K562 (cell line): Measurements from ENCODE around the gene CD72. TPM values are rescaled to one million over a fixed set of nuclear protein-coding genes. Genes with fewer than 3 reads are reported as not detected.

Source experiments
- ATAC-seq: fragments of 200-7000 bp; cut with Tn5 transposase; 3 replicates; pipeline ENCODE4 v1.9.1; 2020; ENCODE audit warnings: moderate library complexity
- BruUV-seq: library from RNA; stranded (reverse); fragments of 400-500 nt; replicated peaks from 2 replicates; lab custom pipeline; 2021; lab: Mats Ljungman, UMichigan
- CTCF ChIA-PET: fragments of 300-600 bp; formaldehyde crosslinking; extraction: SDS; loops from one replicate; lab custom pipeline; 2021; ENCODE audit warnings: low intra/inter-chr PET ratio; lab: Yijun Ruan, JAX
- POLR2A ChIA-PET: fragments of 300-600, 350-650 bp; sonication (Branson Sonifier 250); formaldehyde crosslinking; extraction: SDS; loops from one replicate; lab custom pipeline; 2021; ENCODE audit warnings: antibody characterized with exemption, inconsistent platforms; lab: Yijun Ruan, JAX
- DNase-seq, 4 experiments: peaks; one replicate each; pipeline versions ENCODE4 v3.0.0 to v3.0.0-alpha.2; 2011 to 2018; ENCODE audit warnings: low spot score in 3 of 4, mixed read lengths in 3 of 4; ENCODE audit errors: extremely low read depth in 1 of 4
- FAIRE-seq: peaks from 2 replicates; lab custom pipeline; 2011; peaks lifted over from hg19 to GRCh38; lab: Jason Lieb, UNC
- H2AFZ ChIP-seq: 2 replicates; pipeline ENCODE4 v1.6.0; 2011; ENCODE audit warnings: low read depth, low read length, control low read depth, inconsistent platforms
- H3K27ac ChIP-seq: fragments of 200-600 bp; 3 replicates; pipeline ENCODE4 v1.8.0; 2011; ENCODE audit warnings: low read depth, mild to moderate bottlenecking, control low read depth, inconsistent platforms, low read length, moderate library complexity, mixed read lengths; ENCODE audit errors: extremely low read depth
- H3K27me3 ChIP-seq, 2 experiments: fragments of 300-600 bp in 1 of 2; 2 replicates in 1 of 2; 3 replicates in 1 of 2; pipeline versions ENCODE4 v1.6.0 to v1.8.0; 2011; ENCODE audit warnings: inconsistent platforms in 2 of 2, low read length in 2 of 2, mild to moderate bottlenecking in 1 of 2, mixed read lengths in 1 of 2, moderate library complexity in 1 of 2; ENCODE audit not compliant: control insufficient read depth in 2 of 2, insufficient read depth in 2 of 2
- H3K36me3 ChIP-seq: fragments of 300-600 bp; 3 replicates; pipeline ENCODE4 v1.8.0; 2011; ENCODE audit warnings: mild to moderate bottlenecking, low read length, inconsistent platforms; ENCODE audit not compliant: control insufficient read depth, insufficient read depth
- H3K4me1 ChIP-seq, 2 experiments: fragments of 200-600 bp in 1 of 2; replicated peaks in 1 of 2; 2 replicates in 1 of 2; 3 replicates in 1 of 2; pipeline versions ENCODE4 v1.5.1 to v1.8.0; 2011; ENCODE audit warnings: inconsistent platforms in 2 of 2, low read length in 2 of 2, mild to moderate bottlenecking in 1 of 2, mixed read lengths in 1 of 2, moderate library complexity in 1 of 2; ENCODE audit not compliant: control insufficient read depth in 2 of 2, insufficient read depth in 2 of 2
- H3K4me2 ChIP-seq: 2 replicates; pipeline ENCODE4 v1.6.1; 2011; ENCODE audit warnings: low read length, control low read depth, inconsistent platforms, mixed read lengths; ENCODE audit not compliant: insufficient read depth
- H3K4me3 ChIP-seq: fragments of 200-600 bp; sonication (generic), shearing (Covaris generic); 2 replicates; pipeline ENCODE4 v1.5.1; 2016; ENCODE audit warnings: control low read depth, inconsistent platforms
- H3K79me2 ChIP-seq: fragments of 200-600 bp; 3 replicates; pipeline ENCODE4 v1.8.0; 2011; ENCODE audit warnings: low read length, inconsistent platforms; ENCODE audit not compliant: control insufficient read depth, insufficient read depth
- H3K9ac ChIP-seq, 2 experiments: 2 replicates each; pipeline versions ENCODE4 v1.6.0 to v1.6.1; 2011; ENCODE audit warnings: low read depth in 2 of 2, low read length in 2 of 2, control low read depth in 1 of 2, inconsistent platforms in 1 of 2, mild to moderate bottlenecking in 1 of 2, mixed read lengths in 1 of 2; ENCODE audit not compliant: insufficient read depth in 1 of 2
- H3K9me1 ChIP-seq: one replicate; pipeline ENCODE4 v1.6.0; 2011; ENCODE audit warnings: inconsistent platforms, mild to moderate bottlenecking, low read length, moderate library complexity; ENCODE audit not compliant: control insufficient read depth, insufficient read depth
- H3K9me3 ChIP-seq: replicated peaks from 2 replicates; pipeline ENCODE4 v1.5.1; 2011; ENCODE audit warnings: low read depth, low read length, inconsistent platforms; ENCODE audit not compliant: control insufficient read depth, insufficient read depth
- H4K20me1 ChIP-seq: replicated peaks from 2 replicates; pipeline ENCODE4 v1.6.1; 2011; ENCODE audit warnings: low read length, inconsistent platforms, mixed read lengths; ENCODE audit not compliant: control insufficient read depth, insufficient read depth
- BRF1 ChIP-seq: IDR thresholded peaks from 3 replicates; pipeline ENCODE4 v1.6.1; 2011; ENCODE audit warnings: borderline replicate concordance, mild to moderate bottlenecking; ENCODE audit not compliant: insufficient read length; ENCODE audit errors: extremely low read depth
- CREM ChIP-seq: IDR thresholded peaks from 2 replicates; pipeline ENCODE4 v1.6.1; 2014; ENCODE audit warnings: antibody characterized with exemption, low read depth
- EGR1 ChIP-seq: fragments of 450-650 bp; conservative IDR thresholded peaks from 2 replicates; pipeline ENCODE4 v1.6.1; 2017; ENCODE audit warnings: mild to moderate bottlenecking
- GABPA ChIP-seq: fragments of 200-800 bp; sonication (Bioruptor generic); conservative IDR thresholded peaks from 2 replicates; pipeline ENCODE4 v1.6.1; 2016; ENCODE audit warnings: low read depth, missing genetic modification characterization, missing compliant biosample characterization
- MGA ChIP-seq: fragments of 450-650 bp; IDR thresholded peaks from 2 replicates; pipeline ENCODE4 v1.6.1; 2016; ENCODE audit warnings: mild to moderate bottlenecking, moderate library complexity
- RNF2 ChIP-seq: sonication (generic); IDR thresholded peaks from 2 replicates; pipeline ENCODE4 v1.6.1; 2016
- VEZF1 ChIP-seq: fragments of 200-800 bp; sonication (Bioruptor generic); IDR thresholded peaks from 2 replicates; pipeline ENCODE4 v1.6.1; 2017; ENCODE audit warnings: missing genetic modification characterization, missing compliant biosample characterization
- WGBS: fragments of 100-300 bp; shearing (Covaris generic); methylation state at CpG from one replicate; pipeline ENCODE4 v1.1.6; 2016; ENCODE audit warnings: low coverage, mixed read lengths; ENCODE audit not compliant: insufficient coverage; ENCODE audit errors: missing lambda C conversion rate; 5-methylcytosine and 5-hydroxymethylcytosine counted together
- in situ Hi-C: fragments of 300-500 bp; cut with MboI; formaldehyde crosslinking; loops from 4 replicates; pipeline ENCODE4 v1.15.0; 2018; ENCODE audit warnings: inconsistent platforms, mixed read lengths
- intact Hi-C: fragments of 100-400 bp; cut with micrococcal nuclease; formaldehyde crosslinking; loops from 2 replicates; pipeline ENCODE4 v1.14.2; 2022
- polyA plus RNA-seq, 8 experiments: library from polyadenylated mRNA; depleted of rRNA in 4 of 8; stranded (reverse) in 5 of 8; unstranded in 3 of 8; fragments of >200 nt; fragmentation: Nextera tagmentation in 2 of 8; fragmentation: Illumina TruSeq in 1 of 8; extraction: Ambion mirVana in 2 of 8; extraction: Trizol in 1 of 8; gene quantifications; 2 replicates each; pipeline versions ENCODE4 v1.2.1 to v1.2.3, GENCODE V29; 2011 to 2014; ENCODE audit warnings: inconsistent platforms in 1 of 8, missing spikeins in 1 of 8
- total RNA-seq, 7 experiments: library from RNA; depleted of rRNA in 6 of 7; stranded (reverse); fragments of >200 nt in 6 of 7; fragmentation: Illumina TruSeq in 2 of 7; extraction: Trizol in 2 of 7; gene quantifications; 2 replicates each; pipeline versions ENCODE4 v1.2.1 to v1.2.3, GENCODE V29; 2011 to 2021; ENCODE audit warnings: low replicate concordance in 1 of 7

Gene CD72
- total and polyA plus RNA-seq, 9 of the 15 experiments (the other 6 are each of a cell fraction or from before 2014, with no cell fraction given), result 0.11 to 0.78 (median 0.27) TPM; not detected in 1

- no peaks in the 10 kb centered on the region for H3K79me2 ChIP-seq
- no peak overlapping the region for H3K4me3 ChIP-seq
- H4K20me1 ChIP-seq, result no peaks in the 10 kb centered on the region
- peak overlapping the region in 1 of 2 experiments; percentile 78; a peak in 2 of 4 replicates for H3K9ac ChIP-seq
- no peaks in the 10 kb centered on the region for H3K9me3 ChIP-seq
- FAIRE-seq (no peak), DNase-seq (peak; percentile 26 to 53 (median 35)), ATAC-seq (no peak)
- no peaks in the 10 kb centered on the region for H3K36me3 ChIP-seq
- peaks cover 31 to 32% of the 10 kb centered on the region in 2 experiments for H3K4me1 ChIP-seq
- CTCF ChIA-PET, result no interaction called here
- intact Hi-C loops (loop anchor here (5.0 kb wide), 1 partner anchor 233 kb away; no protein-coding TSS in a partner anchor), in situ Hi-C loops (loop anchor here (5.0 kb wide), 1 partner anchor 42 kb away; the partner anchor contains the start of gene TESK1)
- 51% methylated on average over 11 of the region's 26 CpGs for WGBS
- H3K27me3 ChIP-seq, result no peaks in the 10 kb centered on the region
- no TSS peak for BruUV-seq
- peak overlapping the region; percentile 55; the same call in 1 of the 2 replicates for H2AFZ ChIP-seq
- POLR2A ChIA-PET, result interaction anchor here (0.6 to 1.3 kb wide), 4 partner anchors 8 to 1350 kb away, joined by 3 to 8 read pairs (median 3); partner anchors contain the start of genes CCDC107 and RMRP
- no peak overlapping the region for H3K4me2 ChIP-seq
- H3K9me1 ChIP-seq, result no peaks in the 10 kb centered on the region
- H3K27ac ChIP-seq, result no peak overlapping the region
- 0 out of 2 replicates have a peak, but pooled peaks have one; percentile 34 for TF ChIP-seq RNF2
- TF ChIP-seq VEZF1 (CRISPR knock-in tag), result peak; percentile 34; the same call in 1 of the 2 replicates
- peak; percentile 31; the same call in 1 of the 2 replicates for TF ChIP-seq GABPA (tag)
- TF ChIP-seq EGR1, result peak; percentile 80
- TF ChIP-seq MGA, result no peak
- TF ChIP-seq CREM, result no peak
- TF ChIP-seq BRF1, result no peak
These were observed 31.5 kb upstream of the CD72 start for GRCh38 chr9:35649431-35650340.
